Adrenal gland (tissue), 12 donors: ENCODE measurements around the gene CHRDL2. TPM values are rescaled to one million over a fixed set of nuclear protein-coding genes. Genes with fewer than 3 reads are reported as not detected.
"Not testable (repeated sequence)": the region's sequence is repeated elsewhere in the genome, so short reads cannot be mapped to it uniquely, and the experiment has no call there.

ENCODE experiments used
- DNase-seq, 7 donors: peaks; one replicate each; pipeline ENCODE4 v3.0.0-alpha.2; 2019 to 2020
- H3K27ac ChIP-seq, 5 donors: fragments of 200-600 bp; sonication (generic) in 4 of 5; 1 replicate in 3 of 5; 2 replicates in 2 of 5; pipeline versions ENCODE4 v1.5.1 to v1.8.0; 2016 to 2020; ENCODE audit warnings: mild to moderate bottlenecking in 1 of 5
- H3K27me3 ChIP-seq: fragments of 200-600 bp; 2 replicates; pipeline ENCODE4 v1.8.0; 2021
- H3K36me3 ChIP-seq, 2 donors: fragments of 200-600 bp; replicated peaks in 1 of 2; 1 replicate in 1 of 2; 2 replicates in 1 of 2; pipeline versions ENCODE4 v1.5.1 to v1.8.0; 2018 to 2022
- H3K4me1 ChIP-seq, 2 donors: fragments of 200-600 bp; replicated peaks in 1 of 2; 1 replicate in 1 of 2; 2 replicates in 1 of 2; pipeline versions ENCODE4 v1.5.1 to v1.8.0; 2018 to 2021
- H3K4me3 ChIP-seq, 4 donors: fragments of 200-600 bp; sonication (generic) in 3 of 4; one replicate each; pipeline ENCODE4 v1.5.1; 2016 to 2018
- H3K9me3 ChIP-seq, 3 donors: fragments of 200-600 bp; sonication (generic) in 1 of 3; replicated peaks in 1 of 3; 1 replicate in 2 of 3; 2 replicates in 1 of 3; pipeline versions ENCODE4 v1.5.1 to v1.8.0; 2016 to 2021
- POLR2A ChIP-seq, 2 donors: fragments of 450-650 bp; IDR thresholded peaks; one replicate each; pipeline ENCODE4 v1.6.1; 2017; ENCODE audit warnings: antibody characterized with exemption in 2 of 2, mild to moderate bottlenecking in 2 of 2, moderate library complexity in 1 of 2
- WGBS, 4 donors: extraction: QIAGEN DNeasy Blood & Tissue Kit in 2 of 4; methylation state at CpG; one replicate each; pipeline versions ENCODE4 v1.1.5 to v1.1.7; 2013 to 2017; 5-methylcytosine and 5-hydroxymethylcytosine counted together
- intact Hi-C, 2 donors: fragments of 100-400 bp; cut with DNase I; formaldehyde crosslinking; loops; one replicate each; pipeline versions ENCODE4 v1.14.1 to v1.15.0; 2022 to 2023
- polyA plus RNA-seq, 3 donors: library from polyadenylated mRNA; stranded (reverse); fragments of 200-250 nt in 2 of 3; fragments of 350-450 nt in 1 of 3; fragmentation: Illumina TruSeq in 1 of 3; extraction: RNeasy Lipid Tissue Mini Kit (QIAGEN cat#74804) in 1 of 3; gene quantifications; one replicate each; pipeline ENCODE4 v1.2.3, GENCODE V29; 2013 to 2014
- total RNA-seq, 9 donors: library from RNA; depleted of rRNA in 4 of 9; stranded (reverse); fragments of >200 nt in 4 of 9; fragments of 120-200 nt in 1 of 9; fragmentation: NEBNext Ultra II Directional in 1 of 9; extraction: Animal tissue kit (Norgen Biotek cat#: 25700) in 1 of 9; gene quantifications; one replicate each; pipeline versions ENCODE4 v1.1.0 to v1.2.4, GENCODE V29; 2013 to 2023
- TF ChIP-seq, protein P1 (sequence below), 6 experiments: fragments of 450-650 bp in 4 of 6; fragments of 200-600 bp in 2 of 6; sonication (generic) in 1 of 6; IDR thresholded peaks; 1 replicate in 5 of 6; 2 replicates in 1 of 6; pipeline versions ENCODE4 v1.5.1 to v1.8.0; 2016 to 2021; ENCODE audit warnings: antibody characterized with exemption in 6 of 6, mild to moderate bottlenecking in 2 of 6, moderate library complexity in 1 of 6
- donor health status: healthy with polysubstance abuse.
- donor health status: Bipolar disorder and iron deficiency.
- donor health status: DM: yes; HTN: yes; CAD: no.
- donor health status: DM: no; HTN: no; CAD: no.
- donor health status: DM: no; HTN: no; CAD: no.
- donor health status: DM: yes; HTN: yes; CAD: no.

CHRDL2 gene
- total and polyA plus RNA-seq, 12 donors: 0.30 to 0.95 (median 0.72) TPM; not detected in 7

DNA sequence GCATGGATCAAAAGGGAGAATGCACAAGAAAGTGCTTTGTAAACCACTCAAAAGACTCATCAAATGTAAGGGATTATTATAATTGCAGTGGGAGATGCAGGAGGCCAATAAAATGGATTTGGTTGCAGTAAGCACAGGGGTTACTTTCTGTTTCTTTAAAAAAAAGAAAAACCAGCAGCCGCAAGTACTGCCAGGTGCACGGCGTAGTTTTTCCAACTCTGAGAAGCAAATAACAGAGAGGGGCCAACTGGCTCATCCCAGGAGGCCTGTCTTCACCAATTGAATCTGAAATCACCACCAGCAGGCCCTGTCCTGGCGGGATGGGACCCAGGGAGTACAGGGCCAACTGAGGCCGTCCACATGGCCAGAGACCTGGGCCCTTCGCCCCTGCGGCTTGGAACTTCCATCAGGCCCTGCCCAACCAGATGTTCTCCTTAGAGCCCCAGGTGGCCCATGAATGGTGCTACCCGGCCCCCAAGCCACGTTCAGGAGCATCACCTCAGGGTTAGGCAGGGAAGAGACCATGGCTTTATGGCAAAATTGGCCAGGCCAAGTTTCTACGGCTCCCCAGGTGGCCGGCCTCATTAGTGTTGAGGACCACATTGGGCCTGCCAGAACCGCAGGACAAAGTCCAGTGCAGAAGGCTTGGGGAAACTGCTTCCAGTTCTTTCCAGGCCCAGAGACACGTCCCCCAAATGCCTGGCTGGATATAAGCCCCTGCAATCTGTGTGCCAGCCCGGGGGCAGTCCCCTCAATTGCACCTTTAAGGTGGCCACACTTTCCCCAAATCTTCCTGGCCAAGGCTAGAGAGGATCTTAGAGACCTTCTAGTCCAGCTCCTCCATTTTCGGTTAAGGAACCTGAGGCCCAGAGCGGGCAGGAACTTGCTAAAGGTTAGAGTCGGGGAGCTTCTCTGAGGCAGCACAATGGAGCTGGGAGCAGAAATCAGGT lies 61.7 kb downstream of the CHRDL2 start:
- peak in 1 of 7 donors; percentile 35 for DNase-seq
- TF ChIP-seq POLR2A (IDR thresholded peaks at IDR 0.05): no peak
- TF ChIP-seq, protein P1, sequence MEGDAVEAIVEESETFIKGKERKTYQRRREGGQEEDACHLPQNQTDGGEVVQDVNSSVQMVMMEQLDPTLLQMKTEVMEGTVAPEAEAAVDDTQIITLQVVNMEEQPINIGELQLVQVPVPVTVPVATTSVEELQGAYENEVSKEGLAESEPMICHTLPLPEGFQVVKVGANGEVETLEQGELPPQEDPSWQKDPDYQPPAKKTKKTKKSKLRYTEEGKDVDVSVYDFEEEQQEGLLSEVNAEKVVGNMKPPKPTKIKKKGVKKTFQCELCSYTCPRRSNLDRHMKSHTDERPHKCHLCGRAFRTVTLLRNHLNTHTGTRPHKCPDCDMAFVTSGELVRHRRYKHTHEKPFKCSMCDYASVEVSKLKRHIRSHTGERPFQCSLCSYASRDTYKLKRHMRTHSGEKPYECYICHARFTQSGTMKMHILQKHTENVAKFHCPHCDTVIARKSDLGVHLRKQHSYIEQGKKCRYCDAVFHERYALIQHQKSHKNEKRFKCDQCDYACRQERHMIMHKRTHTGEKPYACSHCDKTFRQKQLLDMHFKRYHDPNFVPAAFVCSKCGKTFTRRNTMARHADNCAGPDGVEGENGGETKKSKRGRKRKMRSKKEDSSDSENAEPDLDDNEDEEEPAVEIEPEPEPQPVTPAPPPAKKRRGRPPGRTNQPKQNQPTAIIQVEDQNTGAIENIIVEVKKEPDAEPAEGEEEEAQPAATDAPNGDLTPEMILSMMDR (IDR thresholded peaks at IDR 0.05): no peak
- 87 to 97% (median 94%) methylated on average over 11 to 17 of the region's 17 CpGs for WGBS, 4 donors
- H3K4me3 ChIP-seq: no peak overlapping the region
- H3K4me1 ChIP-seq: peaks cover 0 to 8% of the 10 kb centered on the region in 2 donors
- H3K27me3 ChIP-seq: no peaks in the 10 kb centered on the region
- no peaks in the 10 kb centered on the region for H3K9me3 ChIP-seq
- no peak overlapping the region for H3K27ac ChIP-seq
- no peaks in the 10 kb centered on the region for H3K36me3 ChIP-seq
- intact Hi-C loops: no loop called here

DNA sequence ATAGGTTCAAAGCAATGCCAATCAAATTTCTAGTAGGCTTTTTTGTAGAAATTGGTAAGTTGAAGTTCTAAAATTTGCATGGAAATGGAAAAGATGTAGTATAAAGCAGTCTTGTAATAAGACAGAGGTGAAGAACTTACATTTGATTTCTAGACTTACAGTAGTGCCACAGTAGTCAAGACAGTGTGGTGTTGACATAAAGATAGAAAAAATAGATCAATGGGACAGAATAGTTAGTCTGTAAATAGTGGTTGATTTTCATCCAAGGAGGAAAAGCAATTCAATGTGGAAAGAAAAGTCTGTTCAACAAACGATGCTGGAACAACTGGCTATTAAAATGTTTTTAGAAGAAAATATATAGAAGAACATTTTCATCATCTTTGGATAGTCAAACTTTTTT lies 67.9 kb downstream of the CHRDL2 start:
- TF ChIP-seq POLR2A (IDR thresholded peaks at IDR 0.05): no peak
- TF ChIP-seq, protein P1 (IDR thresholded peaks at IDR 0.05): no peak
- intact Hi-C loops: no loop called here
- WGBS, 4 donors: 90 to 95% (median 92%) methylated on average over 1 of the region's 1 CpG
- H3K9me3 ChIP-seq: no peaks in the 10 kb centered on the region
- H3K4me1 ChIP-seq: no peaks in the 10 kb centered on the region
- no peak overlapping the region for H3K4me3 ChIP-seq
- no peak for DNase-seq
- H3K27ac ChIP-seq: no peak overlapping the region
- no peaks in the 10 kb centered on the region for H3K36me3 ChIP-seq
- no peaks in the 10 kb centered on the region for H3K27me3 ChIP-seq

DNA sequence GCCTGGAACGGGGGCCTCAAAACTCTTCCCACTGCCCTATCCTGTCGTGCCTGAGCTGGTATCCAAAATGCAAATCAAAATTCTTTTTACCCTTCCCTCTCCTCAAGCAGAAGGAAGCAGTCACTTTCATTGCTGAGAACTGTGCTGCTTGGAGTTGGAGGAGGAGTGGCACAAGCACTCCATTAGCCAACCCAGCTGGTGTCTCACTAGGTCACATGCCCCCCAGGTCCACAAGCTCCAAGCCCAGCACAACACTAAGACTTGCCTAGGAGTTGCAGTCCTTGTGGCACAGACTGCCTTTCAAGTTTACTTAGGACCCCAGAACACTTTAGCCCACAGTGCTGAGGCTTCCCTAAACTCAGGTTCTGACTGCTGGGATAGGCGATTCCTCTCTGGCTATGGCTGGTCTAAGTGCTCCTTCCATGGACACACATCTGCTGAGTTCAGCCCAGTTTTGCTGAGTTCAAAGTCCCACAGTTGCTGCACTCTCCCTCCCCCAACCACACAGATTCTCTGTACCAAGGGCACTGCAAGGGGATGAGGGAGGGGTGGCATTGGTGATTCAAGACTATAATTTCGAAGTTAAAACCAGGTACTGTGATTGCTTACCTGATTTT lies 68.6 kb downstream of the CHRDL2 start:
- 91 to 96% (median 94%) methylated on average over 3 to 4 of the region's 4 CpGs for whole genome bisulfite sequencing, 4 donors
- no peaks in the 10 kb centered on the region for H3K4me1 ChIP-seq
- no peak overlapping the region for H3K4me3 ChIP-seq
- TF ChIP-seq, protein P1 (IDR thresholded peaks at IDR 0.05): no peak
- no peaks in the 10 kb centered on the region for H3K9me3 ChIP-seq
- H3K27ac ChIP-seq: no peak overlapping the region
- no peaks in the 10 kb centered on the region for H3K27me3 ChIP-seq
- H3K36me3 ChIP-seq: no peaks in the 10 kb centered on the region
- no peak for DNase-seq
- intact Hi-C loops: no loop called here

DNA sequence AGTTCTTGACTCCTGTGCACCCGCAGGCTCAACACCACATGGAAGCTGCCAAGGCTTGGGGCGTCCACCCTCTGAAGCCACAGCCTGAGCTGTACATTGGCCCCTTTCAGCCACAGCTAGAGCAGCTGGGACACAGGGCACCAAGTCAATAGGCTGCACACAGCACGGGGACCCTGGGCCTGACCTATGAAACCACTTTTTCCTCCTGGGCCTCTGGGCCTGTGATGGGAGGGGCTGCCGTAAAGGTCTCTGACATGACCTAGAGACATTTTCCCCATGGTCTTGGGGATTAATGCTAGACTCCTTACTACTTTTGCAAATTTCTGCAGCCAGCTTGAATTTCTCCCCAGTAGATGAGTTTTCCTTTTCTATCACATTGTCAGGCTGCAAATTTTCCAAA lies 72.1 kb downstream of the CHRDL2 start:
- H3K27ac ChIP-seq, H3K27me3 ChIP-seq, H3K4me3 ChIP-seq, DNase-seq, intact Hi-C loops, H3K9me3 ChIP-seq, H3K4me1 ChIP-seq, H3K36me3 ChIP-seq: not testable (repeated sequence)
- 67 to 85% (median 80%) methylated on average over 3 to 4 of the region's 4 CpGs for WGBS, 4 donors
